ENCODE results near the gene OR4F15. TPM values are rescaled to one million over a fixed set of nuclear protein-coding genes. Genes with fewer than 3 reads are reported as not detected.

Gene OR4F15
- total RNA-seq, 1 donor from 2014 or later = not detected

DNA sequence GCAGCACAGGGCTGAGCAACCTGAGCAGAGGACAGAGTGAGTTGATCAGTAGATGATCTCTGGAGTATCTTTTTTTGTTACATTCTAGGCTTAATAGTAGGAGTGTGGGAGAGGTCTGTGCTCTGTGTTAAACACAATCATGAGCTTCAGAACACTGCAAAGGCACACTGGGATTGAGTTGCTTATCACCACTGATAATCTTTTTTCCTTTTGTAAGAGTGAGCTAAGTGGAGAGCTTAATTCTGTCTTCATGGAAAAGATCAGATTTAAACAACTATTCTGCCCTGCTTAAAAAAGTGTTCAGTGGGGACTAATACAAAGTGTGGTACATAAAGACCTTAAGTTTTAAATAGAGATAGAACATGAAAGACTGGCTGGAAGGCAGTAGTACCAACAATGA lies 7.6 kb upstream of the OR4F15 start:
- DNase-seq = no peak

DNA sequence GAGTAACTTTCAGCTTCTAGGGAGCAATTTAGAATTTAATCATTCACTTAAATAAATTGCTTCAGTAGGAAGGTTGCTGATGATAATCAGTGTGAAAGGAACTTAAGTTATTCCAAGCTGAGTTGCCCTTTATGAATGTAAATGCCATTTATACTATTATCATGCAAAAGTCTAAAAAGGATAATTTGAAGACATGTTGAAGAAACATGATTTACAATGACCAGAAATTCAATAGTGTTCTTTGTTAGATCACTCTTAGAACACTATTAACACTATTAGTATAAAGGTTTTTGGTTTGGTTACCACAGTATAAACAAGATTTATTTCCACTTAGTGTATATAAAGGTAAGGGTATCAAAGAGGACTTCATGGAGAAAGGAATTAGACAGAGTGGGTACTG lies 7.1 kb upstream of the OR4F15 start:
- DNase-seq = no peak

DNA sequence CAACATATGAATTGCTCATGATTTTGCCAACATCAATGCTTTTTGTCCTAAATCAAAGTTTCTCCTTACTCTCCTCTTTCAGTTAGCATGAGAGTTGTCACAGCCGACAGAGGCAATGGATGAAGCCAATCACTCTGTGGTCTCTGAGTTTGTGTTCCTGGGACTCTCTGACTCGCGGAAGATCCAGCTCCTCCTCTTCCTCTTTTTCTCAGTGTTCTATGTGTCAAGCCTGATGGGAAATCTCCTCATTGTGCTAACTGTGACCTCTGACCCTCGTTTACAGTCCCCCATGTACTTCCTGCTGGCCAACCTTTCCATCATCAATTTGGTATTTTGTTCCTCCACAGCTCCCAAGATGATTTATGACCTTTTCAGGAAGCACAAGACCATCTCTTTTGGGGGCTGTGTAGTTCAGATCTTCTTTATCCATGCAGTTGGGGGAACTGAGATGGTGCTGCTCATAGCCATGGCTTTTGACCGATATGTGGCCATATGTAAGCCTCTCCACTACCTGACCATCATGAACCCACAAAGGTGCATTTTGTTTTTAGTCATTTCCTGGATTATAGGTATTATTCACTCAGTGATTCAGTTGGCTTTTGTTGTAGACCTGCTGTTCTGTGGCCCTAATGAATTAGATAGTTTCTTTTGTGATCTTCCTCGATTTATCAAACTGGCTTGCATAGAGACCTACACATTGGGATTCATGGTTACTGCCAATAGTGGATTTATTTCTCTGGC lies 6.2 kb upstream of the OR4F15 start:
- DNase-seq = no peak

DNA sequence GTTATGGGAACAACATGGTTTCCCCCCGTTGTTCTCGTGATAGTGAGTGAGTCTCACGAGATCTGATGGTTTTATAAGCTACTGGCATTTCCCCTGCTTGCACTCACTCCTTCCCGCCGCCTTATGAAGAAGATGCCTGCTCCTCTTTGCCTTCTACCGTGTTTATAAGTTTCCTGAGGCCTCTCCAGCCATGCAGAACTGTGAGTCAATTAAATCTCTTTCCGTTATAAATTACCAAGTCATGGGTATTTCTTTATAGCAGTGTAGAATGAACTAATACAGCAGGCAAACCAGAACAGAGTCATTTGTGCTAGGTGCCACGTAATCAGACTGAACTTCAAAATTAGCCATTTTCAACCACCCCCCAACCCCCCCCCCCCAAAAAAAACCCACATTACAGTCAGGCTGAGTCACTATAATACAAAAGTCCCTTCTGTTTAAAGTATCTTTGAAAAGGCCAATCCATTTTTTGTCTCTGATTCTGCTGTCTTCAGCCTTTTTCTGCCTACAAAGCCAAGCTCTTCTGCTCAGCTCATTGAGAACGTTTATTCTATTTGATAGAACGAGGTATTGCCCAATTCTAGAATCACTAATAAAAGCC lies 4.6 kb upstream of the OR4F15 start:
- no peak for DNase-seq

GRCh38 chr15:101808201-101808600 lies 3.8 kb upstream of the OR4F15 start:
- DNase-seq = no peak

DNA sequence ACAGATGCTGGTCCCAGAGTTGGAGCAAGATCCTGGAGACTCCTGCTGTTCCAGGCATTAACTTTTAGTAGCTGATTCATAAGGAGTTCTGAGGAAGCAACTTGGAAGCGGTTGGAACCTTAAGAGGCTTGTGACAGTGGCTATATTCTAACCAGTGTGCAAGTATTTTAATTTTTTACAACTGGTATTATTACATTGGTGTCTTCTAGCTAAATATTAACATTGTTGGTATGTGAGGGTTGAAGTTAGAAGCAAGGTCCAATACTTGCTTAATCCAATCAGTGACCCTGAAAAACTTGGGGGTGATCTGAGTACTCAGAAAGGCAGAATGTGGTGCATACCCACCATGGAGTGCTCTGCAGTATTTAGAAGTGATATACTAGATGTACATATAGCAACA lies 1.5 kb upstream of the OR4F15 start:
- DNase-seq = no peak

GRCh38 chr15:101810876-101811275 lies 1.1 kb upstream of the OR4F15 start:
- no peak for DNase-seq

DNA sequence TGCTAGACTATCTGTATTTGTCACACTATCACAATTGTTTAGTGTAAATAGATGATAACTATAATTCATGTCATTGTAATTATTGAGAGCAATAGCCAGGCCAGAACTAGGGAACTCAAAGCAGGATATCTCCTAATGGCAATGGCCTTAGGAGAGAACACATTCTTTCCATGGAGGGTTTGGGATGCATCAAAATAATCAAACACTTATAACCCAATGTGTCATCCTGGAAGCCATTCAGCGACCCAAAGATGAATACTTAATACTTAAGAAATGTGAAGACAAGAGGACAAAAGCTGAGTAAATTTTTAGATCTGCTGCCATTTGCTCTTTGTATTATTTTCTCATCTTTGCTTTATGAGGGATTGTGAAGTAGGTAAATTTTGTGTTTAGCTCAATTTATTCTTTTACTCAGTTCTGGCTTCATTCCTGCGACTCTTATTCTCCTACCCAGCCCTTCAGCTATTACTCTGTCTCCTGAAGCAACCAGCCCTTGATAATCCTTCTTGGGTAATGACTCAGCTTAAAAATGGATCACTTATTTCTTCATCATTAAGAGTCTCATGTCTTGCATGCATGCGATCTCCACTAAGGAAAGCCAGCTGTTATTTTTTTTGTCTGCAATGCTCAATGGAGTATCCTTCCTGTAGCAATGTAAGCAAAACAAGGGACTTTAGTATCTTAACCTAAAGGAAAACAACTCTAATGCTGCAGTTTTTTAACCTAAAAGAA lies 2.0 kb downstream of the OR4F15 start:
- no peak for DNase-seq

DNA sequence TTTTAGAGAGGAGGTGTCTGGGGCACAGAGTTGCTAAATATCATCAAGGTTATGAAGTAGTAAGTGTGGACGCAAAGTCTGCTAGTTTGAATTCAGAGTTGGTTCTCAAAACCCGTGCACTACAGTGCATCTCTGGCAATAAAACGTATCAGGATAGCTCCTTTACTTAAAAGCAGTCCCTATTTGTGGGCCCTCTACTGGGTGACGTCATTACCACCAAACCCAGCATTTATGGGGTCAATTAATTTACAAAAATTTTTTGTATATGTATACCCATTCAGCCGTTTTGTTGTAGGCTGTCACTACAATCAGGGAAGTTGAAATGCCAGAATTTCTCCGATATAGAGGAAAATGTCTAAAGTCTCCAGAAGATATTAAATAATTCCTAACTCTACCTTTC lies 8.8 kb downstream of the OR4F15 start:
- no peak for DNase-seq

DNA sequence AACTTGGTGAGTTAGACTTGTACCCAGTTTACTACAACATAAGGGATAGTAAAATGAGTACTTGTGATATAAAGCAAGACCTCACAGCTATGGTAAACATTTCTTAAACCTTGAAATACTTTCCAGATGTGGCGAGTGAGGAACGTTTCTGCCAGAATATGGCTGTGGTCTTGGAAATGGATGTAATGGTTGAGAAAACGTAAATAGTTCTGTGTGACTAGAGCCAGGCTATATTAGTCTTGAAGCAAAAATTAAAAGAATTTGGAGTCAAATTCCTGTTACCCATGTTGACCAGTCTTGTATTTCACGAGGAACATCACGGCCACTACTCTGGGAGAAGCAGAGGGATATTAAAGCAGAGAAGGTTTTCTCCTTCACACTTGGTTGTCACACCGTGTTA lies 15.3 kb downstream of the OR4F15 start:
- DNase-seq = no peak

GRCh38 chr15:101828774-101829173 lies 16.8 kb downstream of the OR4F15 start:
- DNase-seq = no peak

DNA sequence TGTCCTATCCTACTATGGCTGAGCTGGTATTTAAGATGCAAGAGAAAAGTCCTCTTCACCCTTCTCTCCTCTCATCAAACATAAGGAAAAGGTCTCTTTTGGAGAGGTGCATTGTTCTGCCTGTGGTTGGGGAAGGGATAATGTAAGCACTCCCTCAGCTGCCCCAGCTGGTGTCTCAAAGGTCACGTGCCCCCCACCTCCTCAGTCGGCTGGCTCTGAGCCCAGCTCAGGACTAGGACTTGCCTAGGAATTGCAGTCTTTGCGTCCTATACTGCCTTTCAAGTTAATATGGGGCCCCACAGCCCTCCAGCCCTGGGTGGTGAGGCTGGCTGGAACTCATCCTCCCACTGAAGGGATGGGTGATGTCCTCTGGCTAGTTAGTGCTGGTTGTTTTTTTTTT lies 29.7 kb downstream of the OR4F15 start:
- DNase-seq = no peak

DNA sequence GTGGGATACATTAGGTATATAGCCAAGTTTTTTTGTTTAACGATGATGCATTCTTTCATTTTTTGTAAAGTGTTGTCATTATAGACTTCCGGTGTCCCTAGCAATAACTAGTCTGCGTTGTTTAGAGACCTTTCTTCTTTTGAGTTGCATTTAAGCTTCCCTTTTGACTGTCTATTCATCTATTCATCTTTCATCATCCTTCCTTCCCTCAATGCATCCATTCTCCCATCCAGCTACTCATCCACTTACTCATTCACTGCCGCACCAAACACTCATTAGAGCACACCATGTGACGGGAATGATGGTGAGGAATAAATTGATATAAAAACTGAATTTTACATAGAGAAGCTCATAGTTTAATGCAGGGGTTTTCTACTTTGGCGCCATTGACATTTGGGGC lies 32.9 kb downstream of the OR4F15 start:
- no peak for DNase-seq

DNA sequence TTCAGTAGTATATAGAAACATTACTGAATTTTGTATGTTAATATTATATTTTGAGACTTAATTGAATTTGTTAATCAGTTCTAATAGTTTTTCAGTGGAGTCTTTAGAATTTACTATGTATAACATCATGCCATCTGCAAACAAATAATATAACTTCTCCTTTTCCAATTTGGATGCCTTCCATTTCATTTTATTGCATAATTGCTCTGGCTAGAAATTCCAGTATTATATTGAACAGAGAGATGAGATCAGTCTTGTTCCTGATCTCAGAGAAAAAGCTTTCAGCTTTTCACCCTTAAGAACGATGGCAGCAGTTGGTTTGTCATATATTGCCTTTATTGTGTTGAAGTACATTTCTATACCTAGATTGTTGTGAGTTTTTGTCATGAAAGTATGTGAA lies 40.4 kb downstream of the OR4F15 start:
- no peak for DNase-seq

Small RNA genes lying within 50 kb of the gene (small RNA-seq; reads per million reads assigned to genes)
- gene RN7SL209P (ENCODE audit: low replicate concordance) = not detected

Other genes with a start within 250 kb of the OR4F15 start
- 42.6 TPM for gene TM2D3, start 159.8 kb upstream of the OR4F15 start, total RNA-seq
- gene TARS3, start 87.7 kb upstream of the OR4F15 start, total RNA-seq = 15.6 TPM
- not detected for gene OR4F6, start 8.7 kb upstream of the OR4F15 start, total RNA-seq

Measured in skin of body (tissue), 3 donors.